K562 (cell line): ENCODE measurements around the gene SPCS3. TPM values are rescaled to one million over a fixed set of nuclear protein-coding genes. Genes with fewer than 3 reads are reported as not detected.

Source experiments
- ATAC-seq: fragments of 200-7000 bp; cut with Tn5 transposase; 3 replicates; pipeline ENCODE4 v1.9.1; 2020; ENCODE audit warnings: moderate library complexity
- BruUV-seq: library from RNA; stranded (reverse); fragments of 400-500 nt; replicated peaks from 2 replicates; lab custom pipeline; 2021; lab: Mats Ljungman, UMichigan
- CTCF ChIA-PET: fragments of 300-600 bp; formaldehyde crosslinking; extraction: SDS; loops from one replicate; lab custom pipeline; 2021; ENCODE audit warnings: low intra/inter-chr PET ratio; lab: Yijun Ruan, JAX
- POLR2A ChIA-PET: fragments of 300-600, 350-650 bp; sonication (Branson Sonifier 250); formaldehyde crosslinking; extraction: SDS; loops from one replicate; lab custom pipeline; 2021; ENCODE audit warnings: antibody characterized with exemption, inconsistent platforms; lab: Yijun Ruan, JAX
- DNase-seq, 4 experiments: peaks; one replicate each; pipeline versions ENCODE4 v3.0.0 to v3.0.0-alpha.2; 2011 to 2018; ENCODE audit warnings: low spot score in 3 of 4, mixed read lengths in 3 of 4; ENCODE audit errors: extremely low read depth in 1 of 4
- FAIRE-seq: peaks from 2 replicates; lab custom pipeline; 2011; peaks lifted over from hg19 to GRCh38; lab: Jason Lieb, UNC
- H2AFZ ChIP-seq: 2 replicates; pipeline ENCODE4 v1.6.0; 2011; ENCODE audit warnings: low read depth, low read length, control low read depth, inconsistent platforms
- H3K27ac ChIP-seq: fragments of 200-600 bp; 3 replicates; pipeline ENCODE4 v1.8.0; 2011; ENCODE audit warnings: low read depth, mild to moderate bottlenecking, control low read depth, inconsistent platforms, low read length, moderate library complexity, mixed read lengths; ENCODE audit errors: extremely low read depth
- H3K27me3 ChIP-seq, 2 experiments: fragments of 300-600 bp in 1 of 2; 2 replicates in 1 of 2; 3 replicates in 1 of 2; pipeline versions ENCODE4 v1.6.0 to v1.8.0; 2011; ENCODE audit warnings: inconsistent platforms in 2 of 2, low read length in 2 of 2, mild to moderate bottlenecking in 1 of 2, mixed read lengths in 1 of 2, moderate library complexity in 1 of 2; ENCODE audit not compliant: control insufficient read depth in 2 of 2, insufficient read depth in 2 of 2
- H3K36me3 ChIP-seq: fragments of 300-600 bp; 3 replicates; pipeline ENCODE4 v1.8.0; 2011; ENCODE audit warnings: mild to moderate bottlenecking, low read length, inconsistent platforms; ENCODE audit not compliant: control insufficient read depth, insufficient read depth
- H3K4me1 ChIP-seq, 2 experiments: fragments of 200-600 bp in 1 of 2; replicated peaks in 1 of 2; 2 replicates in 1 of 2; 3 replicates in 1 of 2; pipeline versions ENCODE4 v1.5.1 to v1.8.0; 2011; ENCODE audit warnings: inconsistent platforms in 2 of 2, low read length in 2 of 2, mild to moderate bottlenecking in 1 of 2, mixed read lengths in 1 of 2, moderate library complexity in 1 of 2; ENCODE audit not compliant: control insufficient read depth in 2 of 2, insufficient read depth in 2 of 2
- H3K4me2 ChIP-seq: 2 replicates; pipeline ENCODE4 v1.6.1; 2011; ENCODE audit warnings: low read length, control low read depth, inconsistent platforms, mixed read lengths; ENCODE audit not compliant: insufficient read depth
- H3K4me3 ChIP-seq: fragments of 200-600 bp; sonication (generic), shearing (Covaris generic); 2 replicates; pipeline ENCODE4 v1.5.1; 2016; ENCODE audit warnings: control low read depth, inconsistent platforms
- H3K79me2 ChIP-seq: fragments of 200-600 bp; 3 replicates; pipeline ENCODE4 v1.8.0; 2011; ENCODE audit warnings: low read length, inconsistent platforms; ENCODE audit not compliant: control insufficient read depth, insufficient read depth
- H3K9ac ChIP-seq, 2 experiments: 2 replicates each; pipeline versions ENCODE4 v1.6.0 to v1.6.1; 2011; ENCODE audit warnings: low read depth in 2 of 2, low read length in 2 of 2, control low read depth in 1 of 2, inconsistent platforms in 1 of 2, mild to moderate bottlenecking in 1 of 2, mixed read lengths in 1 of 2; ENCODE audit not compliant: insufficient read depth in 1 of 2
- H3K9me1 ChIP-seq: one replicate; pipeline ENCODE4 v1.6.0; 2011; ENCODE audit warnings: inconsistent platforms, mild to moderate bottlenecking, low read length, moderate library complexity; ENCODE audit not compliant: control insufficient read depth, insufficient read depth
- H3K9me3 ChIP-seq: replicated peaks from 2 replicates; pipeline ENCODE4 v1.5.1; 2011; ENCODE audit warnings: low read depth, low read length, inconsistent platforms; ENCODE audit not compliant: control insufficient read depth, insufficient read depth
- H4K20me1 ChIP-seq: replicated peaks from 2 replicates; pipeline ENCODE4 v1.6.1; 2011; ENCODE audit warnings: low read length, inconsistent platforms, mixed read lengths; ENCODE audit not compliant: control insufficient read depth, insufficient read depth
- BACH1 ChIP-seq: fragments of 200-800 bp; sonication (Bioruptor generic); IDR thresholded peaks from 2 replicates; pipeline ENCODE4 v1.6.1; 2016; ENCODE audit warnings: missing genetic modification characterization, missing compliant biosample characterization
- BRF1 ChIP-seq: IDR thresholded peaks from 3 replicates; pipeline ENCODE4 v1.6.1; 2011; ENCODE audit warnings: borderline replicate concordance, mild to moderate bottlenecking; ENCODE audit not compliant: insufficient read length; ENCODE audit errors: extremely low read depth
- EGR1 ChIP-seq: fragments of 450-650 bp; conservative IDR thresholded peaks from 2 replicates; pipeline ENCODE4 v1.6.1; 2017; ENCODE audit warnings: mild to moderate bottlenecking
- GTF2A2 ChIP-seq: IDR thresholded peaks from 2 replicates; pipeline ENCODE4 v1.6.1; 2016; ENCODE audit warnings: mild to moderate bottlenecking, missing genetic modification characterization, missing compliant biosample characterization
- IFI16 ChIP-seq: fragments of 250-450 bp; sonication (Bioruptor Pico); IDR thresholded peaks from 2 replicates; pipeline ENCODE4 v2.1.2; 2022; ENCODE audit warnings: mild to moderate bottlenecking, inconsistent platforms
- OTX1 ChIP-seq: fragments of 450-650 bp; formaldehyde crosslinking; IDR thresholded peaks from 2 replicates; pipeline ENCODE4 v1.4.0; 2022; ENCODE audit warnings: mild to moderate bottlenecking
- PPARD ChIP-seq: fragments of 250-450 bp; sonication (Bioruptor Pico); IDR thresholded peaks from 2 replicates; pipeline ENCODE4 v1.8.0; 2022; ENCODE audit warnings: inconsistent platforms, mild to moderate bottlenecking, moderate library complexity
- RFX5 ChIP-seq: IDR thresholded peaks from 2 replicates; pipeline ENCODE4 v1.6.1; 2011; ENCODE audit warnings: low read depth, mild to moderate bottlenecking, improper control_type of control experiment, low read length
- STAT5A ChIP-seq: IDR thresholded peaks from 2 replicates; pipeline ENCODE4 v1.6.1; 2012; ENCODE audit warnings: low read length, inconsistent platforms, borderline replicate concordance
- ZC3H8 ChIP-seq: fragments of 450-650 bp; IDR thresholded peaks from 2 replicates; pipeline ENCODE4 v1.6.1; 2017
- ZNF197 ChIP-seq: fragments of 200-800 bp; sonication (Bioruptor generic); IDR thresholded peaks from 2 replicates; pipeline ENCODE4 v1.6.1; 2016; ENCODE audit warnings: low read depth, missing genetic modification characterization, missing compliant biosample characterization
- ZNF584 ChIP-seq: fragments of 200-800 bp; sonication (Bioruptor generic); IDR thresholded peaks from 2 replicates; pipeline ENCODE4 v1.6.1; 2016; ENCODE audit warnings: low read depth, mild to moderate bottlenecking, missing genetic modification characterization, missing compliant biosample characterization
- WGBS: fragments of 100-300 bp; shearing (Covaris generic); methylation state at CpG from one replicate; pipeline ENCODE4 v1.1.6; 2016; ENCODE audit warnings: low coverage, mixed read lengths; ENCODE audit not compliant: insufficient coverage; ENCODE audit errors: missing lambda C conversion rate; 5-methylcytosine and 5-hydroxymethylcytosine counted together
- in situ Hi-C: fragments of 300-500 bp; cut with MboI; formaldehyde crosslinking; loops from 4 replicates; pipeline ENCODE4 v1.15.0; 2018; ENCODE audit warnings: inconsistent platforms, mixed read lengths
- intact Hi-C: fragments of 100-400 bp; cut with micrococcal nuclease; formaldehyde crosslinking; loops from 2 replicates; pipeline ENCODE4 v1.14.2; 2022
- polyA plus RNA-seq, 8 experiments: library from polyadenylated mRNA; depleted of rRNA in 4 of 8; stranded (reverse) in 5 of 8; unstranded in 3 of 8; fragments of >200 nt; fragmentation: Nextera tagmentation in 2 of 8; fragmentation: Illumina TruSeq in 1 of 8; extraction: Ambion mirVana in 2 of 8; extraction: Trizol in 1 of 8; gene quantifications; 2 replicates each; pipeline versions ENCODE4 v1.2.1 to v1.2.3, GENCODE V29; 2011 to 2014; ENCODE audit warnings: inconsistent platforms in 1 of 8, missing spikeins in 1 of 8
- total RNA-seq, 7 experiments: library from RNA; depleted of rRNA in 6 of 7; stranded (reverse); fragments of >200 nt in 6 of 7; fragmentation: Illumina TruSeq in 2 of 7; extraction: Trizol in 2 of 7; gene quantifications; 2 replicates each; pipeline versions ENCODE4 v1.2.1 to v1.2.3, GENCODE V29; 2011 to 2021; ENCODE audit warnings: low replicate concordance in 1 of 7
- TF ChIP-seq, protein P1 (sequence below): fragments of 250-450 bp; sonication (Bioruptor Pico); IDR thresholded peaks from 2 replicates; pipeline ENCODE4 v1.5.0; 2020; ENCODE audit warnings: mild to moderate bottlenecking
- TF ChIP-seq, protein P2 (sequence below): fragments of 450-650 bp; IDR thresholded peaks from 2 replicates; pipeline ENCODE4 v1.6.1; 2016; ENCODE audit warnings: missing biosample characterization, missing genetic modification characterization
- TF ChIP-seq, protein P3 (sequence below): fragments of 250-450 bp; sonication (Bioruptor Pico); IDR thresholded peaks from 2 replicates; pipeline ENCODE4 v1.5.0; 2021

The SPCS3 gene
- total and polyA plus RNA-seq, 9 of the 15 experiments (the other 6 are each of a cell fraction or from before 2014, with no cell fraction given), result 64.6 to 196 (median 85.4) TPM

DNA sequence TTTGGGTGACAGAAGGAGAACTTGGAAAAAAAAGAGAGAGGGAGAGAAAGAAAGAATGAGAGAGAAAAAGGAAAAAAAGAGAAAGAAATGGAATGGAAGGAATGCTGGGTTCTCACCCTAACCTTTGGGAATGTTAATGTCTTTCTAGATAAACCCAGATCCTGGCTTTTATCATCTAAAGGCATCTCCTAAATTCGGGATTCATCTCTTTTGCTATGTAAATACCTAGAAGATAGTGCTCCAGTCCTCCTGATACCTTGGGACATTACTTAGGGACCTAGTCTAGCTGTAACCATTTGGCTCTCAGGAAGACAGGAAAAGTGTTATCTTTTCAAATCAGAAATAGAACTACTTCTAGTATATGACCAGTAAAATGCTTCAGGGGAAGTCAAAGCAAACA is 15.8 kb upstream of the SPCS3 start:
- H3K9ac ChIP-seq, result no peak overlapping the region
- no peaks in the 10 kb centered on the region for H3K79me2 ChIP-seq
- 0% methylated on average over 1 of the region's 1 CpG for WGBS
- H4K20me1 ChIP-seq, result no peaks in the 10 kb centered on the region
- H3K4me3 ChIP-seq, result no peak overlapping the region
- no peak overlapping the region for H3K4me2 ChIP-seq
- CTCF ChIA-PET, result no interaction called here
- in situ Hi-C loops (no loop called here), intact Hi-C loops (no loop called here)
- DNase-seq (no peak), ATAC-seq (no peak), FAIRE-seq (no peak)
- H3K9me3 ChIP-seq, result no peaks in the 10 kb centered on the region
- TF ChIP-seq IFI16 (CRISPR knock-in tag), result no peak
- no peak for TF ChIP-seq ZNF197 (CRISPR knock-in tag)
- no peak for TF ChIP-seq ZNF584
- TF ChIP-seq, protein P1, sequence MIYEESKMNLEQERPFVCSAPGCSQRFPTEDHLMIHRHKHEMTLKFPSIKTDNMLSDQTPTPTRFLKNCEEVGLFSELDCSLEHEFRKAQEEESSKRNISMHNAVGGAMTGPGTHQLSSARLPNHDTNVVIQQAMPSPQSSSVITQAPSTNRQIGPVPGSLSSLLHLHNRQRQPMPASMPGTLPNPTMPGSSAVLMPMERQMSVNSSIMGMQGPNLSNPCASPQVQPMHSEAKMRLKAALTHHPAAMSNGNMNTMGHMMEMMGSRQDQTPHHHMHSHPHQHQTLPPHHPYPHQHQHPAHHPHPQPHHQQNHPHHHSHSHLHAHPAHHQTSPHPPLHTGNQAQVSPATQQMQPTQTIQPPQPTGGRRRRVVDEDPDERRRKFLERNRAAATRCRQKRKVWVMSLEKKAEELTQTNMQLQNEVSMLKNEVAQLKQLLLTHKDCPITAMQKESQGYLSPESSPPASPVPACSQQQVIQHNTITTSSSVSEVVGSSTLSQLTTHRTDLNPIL (CRISPR knock-in tag), result no peak
- no peak for TF ChIP-seq GTF2A2 (tag)
- no peak for TF ChIP-seq BACH1 (tag)
- TF ChIP-seq STAT5A, result no peak
- no peak for TF ChIP-seq BRF1
- TF ChIP-seq, protein P2, sequence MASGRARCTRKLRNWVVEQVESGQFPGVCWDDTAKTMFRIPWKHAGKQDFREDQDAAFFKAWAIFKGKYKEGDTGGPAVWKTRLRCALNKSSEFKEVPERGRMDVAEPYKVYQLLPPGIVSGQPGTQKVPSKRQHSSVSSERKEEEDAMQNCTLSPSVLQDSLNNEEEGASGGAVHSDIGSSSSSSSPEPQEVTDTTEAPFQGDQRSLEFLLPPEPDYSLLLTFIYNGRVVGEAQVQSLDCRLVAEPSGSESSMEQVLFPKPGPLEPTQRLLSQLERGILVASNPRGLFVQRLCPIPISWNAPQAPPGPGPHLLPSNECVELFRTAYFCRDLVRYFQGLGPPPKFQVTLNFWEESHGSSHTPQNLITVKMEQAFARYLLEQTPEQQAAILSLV (tag), result no peak
- TF ChIP-seq, protein P3, sequence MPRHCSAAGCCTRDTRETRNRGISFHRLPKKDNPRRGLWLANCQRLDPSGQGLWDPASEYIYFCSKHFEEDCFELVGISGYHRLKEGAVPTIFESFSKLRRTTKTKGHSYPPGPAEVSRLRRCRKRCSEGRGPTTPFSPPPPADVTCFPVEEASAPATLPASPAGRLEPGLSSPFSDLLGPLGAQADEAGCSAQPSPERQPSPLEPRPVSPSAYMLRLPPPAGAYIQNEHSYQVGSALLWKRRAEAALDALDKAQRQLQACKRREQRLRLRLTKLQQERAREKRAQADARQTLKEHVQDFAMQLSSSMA, result no peak
- TF ChIP-seq OTX1 (CRISPR knock-in tag), result no peak
- TF ChIP-seq RFX5, result no peak
- no peak for TF ChIP-seq ZC3H8
- no peak for TF ChIP-seq EGR1
- TF ChIP-seq PPARD, result no peak
- BruUV-seq, result no TSS peak
- no peaks in the 10 kb centered on the region for H3K27me3 ChIP-seq
- no peaks in the 10 kb centered on the region for H3K9me1 ChIP-seq
- POLR2A ChIA-PET, result no interaction called here
- H3K4me1 ChIP-seq, result no peaks in the 10 kb centered on the region
- no peaks in the 10 kb centered on the region for H3K36me3 ChIP-seq
- no peak overlapping the region for H3K27ac ChIP-seq
- H2AFZ ChIP-seq, result no peak overlapping the region
